ENCODE results near the gene IRF2BP1. TPM values are rescaled to one million over a fixed set of nuclear protein-coding genes. Genes with fewer than 3 reads are reported as not detected.
A peak's percentile ranks its signal among the peaks of the same experiment; 100 is the strongest.

Gene IRF2BP1
- total RNA-seq, 2 donors from 2014 or later, result 14.5 to 18.2 TPM

- no peak for DNase-seq (ENCODE audit: low spot score)
- no peak for ATAC-seq
- H3K4me1 Mint-ChIP-seq (ENCODE audit: low read depth in 2 of 2), result peaks cover 0 to 11% of the 10 kb centered on the region in 2 donors
- no peaks in the 10 kb centered on the region for H3K27me3 Mint-ChIP-seq
- H3K27ac Mint-ChIP-seq, result no peak overlapping the region
- H3K36me3 Mint-ChIP-seq, result peaks cover 14% of the 10 kb centered on the region
- H3K4me3 Mint-ChIP-seq, result no peak overlapping the region
- no peaks in the 10 kb centered on the region for H3K9me3 Mint-ChIP-seq
These were observed 33.7 kb downstream of the IRF2BP1 start for GRCh38 chr19:45852145-45852750.

GRCh38 chr19:45848922-45849321, 37.0 kb downstream of the IRF2BP1 start:
- Mint-ChIP-seq H3K9me3 (no peaks in the 10 kb centered on the region), H3K36me3 (peaks cover 22% of the 10 kb centered on the region), H3K27ac (no peak overlapping the region), H3K27me3 (no peaks in the 10 kb centered on the region), H3K4me3 (no peak overlapping the region), H3K4me1 (ENCODE audit: low read depth in 2 of 2) (peaks cover 4 to 12% of the 10 kb centered on the region in 2 donors)
- DNase-seq (ENCODE audit: low spot score) (no peak), ATAC-seq (no peak)

- Mint-ChIP-seq H3K9me3 (no peaks in the 10 kb centered on the region), H3K27me3 (no peaks in the 10 kb centered on the region), H3K4me1 (ENCODE audit: low read depth in 2 of 2) (peaks cover 4 to 12% of the 10 kb centered on the region in 2 donors), H3K4me3 (no peak overlapping the region), H3K27ac (no peak overlapping the region), H3K36me3 (peaks cover 22% of the 10 kb centered on the region)
- ATAC-seq (no peak), DNase-seq (ENCODE audit: low spot score) (no peak)
These were observed 38.3 kb downstream of the IRF2BP1 start for GRCh38 chr19:45847663-45848062.

GRCh38 chr19:45842198-45842597, 43.7 kb downstream of the IRF2BP1 start:
- Mint-ChIP-seq H3K4me3 (no peak overlapping the region), H3K27me3 (no peaks in the 10 kb centered on the region), H3K36me3 (peaks cover 16% of the 10 kb centered on the region), H3K9me3 (no peaks in the 10 kb centered on the region), H3K27ac (no peak overlapping the region), H3K4me1 (ENCODE audit: low read depth in 2 of 2) (peaks cover 4 to 5% of the 10 kb centered on the region in 2 donors)
- no peak for ATAC-seq
- peak; percentile 13 for DNase-seq (ENCODE audit: low spot score)

- H3K27ac Mint-ChIP-seq, result no peak overlapping the region
- no peaks in the 10 kb centered on the region for H3K27me3 Mint-ChIP-seq
- no peak for ATAC-seq
- H3K4me3 Mint-ChIP-seq, result no peak overlapping the region
- no peaks in the 10 kb centered on the region for H3K9me3 Mint-ChIP-seq
- peaks cover 0 to 3% of the 10 kb centered on the region in 2 donors for H3K4me1 Mint-ChIP-seq (ENCODE audit: low read depth in 2 of 2)
- peaks cover 31% of the 10 kb centered on the region for H3K36me3 Mint-ChIP-seq
- DNase-seq (ENCODE audit: low spot score), result no peak
These were observed 51.0 kb downstream of the IRF2BP1 start for GRCh38 chr19:45834970-45835369.

Other genes with a start within 250 kb of the IRF2BP1 start
- gene EML2, start 246.7 kb downstream of the IRF2BP1 start, total RNA-seq, result 100 to 1,000 TPM; 232 to 255 TPM
- gene GIPR, start 217.9 kb downstream of the IRF2BP1 start, total RNA-seq, result 10 to 100 TPM; 29.0 to 74.0 TPM
- 100 to 1,000 TPM; 389 to 427 TPM for gene SNRPD2, start 194.2 kb downstream of the IRF2BP1 start, total RNA-seq
- 10 to 100 TPM in 1 of 2 donors, 1 to 10 TPM in 1; 8.4 to 22.7 TPM for gene QPCTL, start 193.5 kb downstream of the IRF2BP1 start, total RNA-seq
- 10 to 100 TPM; 36.9 to 53.8 TPM for gene FBXO46, start 155.2 kb downstream of the IRF2BP1 start, total RNA-seq
- not detected for gene MEIOSIN, start 152.7 kb downstream of the IRF2BP1 start, total RNA-seq
- 1 to 10 TPM; 3.0 to 3.6 TPM for gene SIX5, start 116.9 kb downstream of the IRF2BP1 start, total RNA-seq
- 10 to 100 TPM; 40.8 to 51.1 TPM for gene DMPK, start 103.7 kb downstream of the IRF2BP1 start, total RNA-seq
- gene DMWD, start 93.3 kb downstream of the IRF2BP1 start, total RNA-seq, result 10 to 100 TPM; 51.3 to 76.6 TPM
- gene RSPH6A, start 70.8 kb downstream of the IRF2BP1 start, total RNA-seq, result under 1 TPM; 0.38 to 0.98 TPM
- 100 to 1,000 TPM; 107 to 217 TPM for gene SYMPK, start 23.0 kb downstream of the IRF2BP1 start, total RNA-seq
- under 1 TPM in 1 of 2 donors, not detected in 1; 0.19 TPM for gene FOXA3, start 21.8 kb downstream of the IRF2BP1 start, total RNA-seq
- 10 to 100 TPM; 10.6 to 14.9 TPM for gene MYPOP, start 16.5 kb upstream of the IRF2BP1 start, total RNA-seq
- not detected for gene NANOS2, start 28.6 kb upstream of the IRF2BP1 start, total RNA-seq
- not detected for gene NOVA2, start 87.7 kb upstream of the IRF2BP1 start, total RNA-seq
- gene CCDC61, start 109.3 kb upstream of the IRF2BP1 start, total RNA-seq, result 10 to 100 TPM; 21.4 to 26.7 TPM
- gene PGLYRP1, start 136.9 kb upstream of the IRF2BP1 start, total RNA-seq, result not detected
- gene IGFL4, start 154.9 kb upstream of the IRF2BP1 start, total RNA-seq, result not detected
- not detected for gene IGFL3, start 238.5 kb upstream of the IRF2BP1 start, total RNA-seq

Data from natural killer cell treated with Interleukin-12 subunit alpha and Interleukin-12 subunit beta and Interleukin-15 and Interleukin-18, amount 100 ng/mL, for 72 hours (primary cell).